Measurements from ENCODE around the gene MON2. TPM values are rescaled to one million over a fixed set of nuclear protein-coding genes. Genes with fewer than 3 reads are reported as not detected.

Gene MON2, protein sequence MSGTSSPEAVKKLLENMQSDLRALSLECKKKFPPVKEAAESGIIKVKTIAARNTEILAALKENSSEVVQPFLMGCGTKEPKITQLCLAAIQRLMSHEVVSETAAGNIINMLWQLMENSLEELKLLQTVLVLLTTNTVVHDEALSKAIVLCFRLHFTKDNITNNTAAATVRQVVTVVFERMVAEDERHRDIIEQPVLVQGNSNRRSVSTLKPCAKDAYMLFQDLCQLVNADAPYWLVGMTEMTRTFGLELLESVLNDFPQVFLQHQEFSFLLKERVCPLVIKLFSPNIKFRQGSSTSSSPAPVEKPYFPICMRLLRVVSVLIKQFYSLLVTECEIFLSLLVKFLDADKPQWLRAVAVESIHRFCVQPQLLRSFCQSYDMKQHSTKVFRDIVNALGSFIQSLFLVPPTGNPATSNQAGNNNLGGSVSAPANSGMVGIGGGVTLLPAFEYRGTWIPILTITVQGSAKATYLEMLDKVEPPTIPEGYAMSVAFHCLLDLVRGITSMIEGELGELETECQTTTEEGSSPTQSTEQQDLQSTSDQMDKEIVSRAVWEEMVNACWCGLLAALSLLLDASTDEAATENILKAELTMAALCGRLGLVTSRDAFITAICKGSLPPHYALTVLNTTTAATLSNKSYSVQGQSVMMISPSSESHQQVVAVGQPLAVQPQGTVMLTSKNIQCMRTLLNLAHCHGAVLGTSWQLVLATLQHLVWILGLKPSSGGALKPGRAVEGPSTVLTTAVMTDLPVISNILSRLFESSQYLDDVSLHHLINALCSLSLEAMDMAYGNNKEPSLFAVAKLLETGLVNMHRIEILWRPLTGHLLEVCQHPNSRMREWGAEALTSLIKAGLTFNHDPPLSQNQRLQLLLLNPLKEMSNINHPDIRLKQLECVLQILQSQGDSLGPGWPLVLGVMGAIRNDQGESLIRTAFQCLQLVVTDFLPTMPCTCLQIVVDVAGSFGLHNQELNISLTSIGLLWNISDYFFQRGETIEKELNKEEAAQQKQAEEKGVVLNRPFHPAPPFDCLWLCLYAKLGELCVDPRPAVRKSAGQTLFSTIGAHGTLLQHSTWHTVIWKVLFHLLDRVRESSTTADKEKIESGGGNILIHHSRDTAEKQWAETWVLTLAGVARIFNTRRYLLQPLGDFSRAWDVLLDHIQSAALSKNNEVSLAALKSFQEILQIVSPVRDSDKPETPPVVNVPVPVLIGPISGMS (N-terminal part only)
- 32.8 and 42.1 TPM in 2 replicates for total RNA-seq (2021)
- percentile 75 among the genes with signal in this experiment for Bru-seq, nascent RNA
- BruChase-seq, experiment 1, labeled RNA remaining after a 2-hour chase: percentile 83 among the genes with signal in this experiment
- percentile 71 among the genes with signal in this experiment for BruChase-seq, experiment 2, labeled RNA remaining after a 6-hour chase
- long read RNA-seq, full-length matches to known transcripts: 2 of 11 reads
- long read RNA-seq, partial matches to known transcripts: 1 of 11 reads
- long read RNA-seq, other reads (novel, unspliced or antisense): 8 of 11 reads

DNA sequence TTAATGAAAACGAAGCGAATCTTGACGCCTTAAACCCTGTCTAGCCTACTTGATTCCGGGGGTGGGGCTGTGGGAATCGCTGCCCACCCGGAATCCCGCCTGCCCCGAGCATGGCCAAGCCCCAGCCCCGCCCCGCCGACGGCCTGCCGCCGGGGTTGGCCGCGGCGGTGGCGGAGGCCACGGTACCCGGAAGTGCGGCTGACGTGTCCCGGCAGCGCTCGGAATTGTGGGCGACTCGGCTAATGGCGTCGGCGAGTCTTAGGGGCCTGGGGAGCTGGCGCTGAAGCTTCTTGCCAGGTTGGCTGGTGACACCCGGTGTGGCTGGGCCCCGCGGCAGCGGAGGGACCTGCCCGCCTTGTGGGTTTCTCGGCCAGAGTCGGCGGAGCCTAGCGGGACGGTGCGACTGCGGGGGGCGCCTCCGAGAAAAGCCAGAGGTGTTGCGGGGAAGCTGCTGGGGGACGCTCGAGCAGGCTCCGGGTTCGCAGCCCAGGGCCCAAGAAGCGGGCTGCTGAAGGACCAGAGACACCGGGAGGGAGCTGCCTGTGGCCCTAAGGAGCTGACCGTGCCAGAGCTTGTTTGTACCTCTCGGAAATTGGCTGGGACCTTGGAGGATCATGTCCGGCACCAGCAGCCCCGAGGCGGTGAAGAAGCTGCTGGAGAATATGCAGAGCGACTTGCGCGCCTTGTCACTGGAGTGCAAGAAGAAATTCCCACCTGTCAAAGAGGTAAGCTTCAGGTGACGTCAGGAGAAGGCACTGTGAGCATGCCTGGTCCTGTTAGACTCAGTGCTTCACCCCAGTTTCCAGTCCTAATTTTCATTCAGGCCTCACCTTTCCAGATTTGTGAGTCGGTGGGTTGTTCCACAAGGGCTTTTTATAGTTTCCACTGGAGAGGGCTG, at the start of gene MON2:
Gene MON2 (plus strand): TSS at position 233 of the 898 bp plus-strand sequence. CDS start 382 bp downstream, at position 615.
- no peaks in the 10 kb centered on the region for H3K9me2 ChIP-seq (ENCODE audit: insufficient read depth)
- no peaks in the 10 kb centered on the region for H3K36me3 ChIP-seq (ENCODE audit: low read depth)
- TF ChIP-seq EZH2 (IDR thresholded peaks at IDR 0.05; ENCODE audit: low read depth): no peak
- TF ChIP-seq, protein P1, sequence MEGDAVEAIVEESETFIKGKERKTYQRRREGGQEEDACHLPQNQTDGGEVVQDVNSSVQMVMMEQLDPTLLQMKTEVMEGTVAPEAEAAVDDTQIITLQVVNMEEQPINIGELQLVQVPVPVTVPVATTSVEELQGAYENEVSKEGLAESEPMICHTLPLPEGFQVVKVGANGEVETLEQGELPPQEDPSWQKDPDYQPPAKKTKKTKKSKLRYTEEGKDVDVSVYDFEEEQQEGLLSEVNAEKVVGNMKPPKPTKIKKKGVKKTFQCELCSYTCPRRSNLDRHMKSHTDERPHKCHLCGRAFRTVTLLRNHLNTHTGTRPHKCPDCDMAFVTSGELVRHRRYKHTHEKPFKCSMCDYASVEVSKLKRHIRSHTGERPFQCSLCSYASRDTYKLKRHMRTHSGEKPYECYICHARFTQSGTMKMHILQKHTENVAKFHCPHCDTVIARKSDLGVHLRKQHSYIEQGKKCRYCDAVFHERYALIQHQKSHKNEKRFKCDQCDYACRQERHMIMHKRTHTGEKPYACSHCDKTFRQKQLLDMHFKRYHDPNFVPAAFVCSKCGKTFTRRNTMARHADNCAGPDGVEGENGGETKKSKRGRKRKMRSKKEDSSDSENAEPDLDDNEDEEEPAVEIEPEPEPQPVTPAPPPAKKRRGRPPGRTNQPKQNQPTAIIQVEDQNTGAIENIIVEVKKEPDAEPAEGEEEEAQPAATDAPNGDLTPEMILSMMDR (conservative IDR thresholded peaks at IDR 0.05): no peak
- H3K4me2 ChIP-seq: peak within 1 kb of the TSS; percentile 86
- H4K20me1 ChIP-seq (ENCODE audit: insufficient read depth): no peaks in the 10 kb centered on the region
- H3F3A ChIP-seq (ENCODE audit: insufficient read depth, low read depth): peaks cover 5% of the 10 kb centered on the region; the same call in 1 of the 2 replicates
- H3K27ac ChIP-seq: peak within 1 kb of the TSS; percentile 57
- ChIA-PET CTCF (interaction anchor here (0.6 kb wide), 1 partner anchor 600 kb away, joined by 4 read pairs; no protein-coding TSS in a partner anchor), POLR2A (ENCODE audit: unreplicated experiment) (interaction anchor here (0.6 to 0.7 kb wide), 2 partner anchors 207 to 352 kb away, joined by 3 read pairs; partner anchors contain the start of gene USP15)
- peaks cover 40% of the 10 kb centered on the region for H3K79me2 ChIP-seq (ENCODE audit: low read depth)
- H3K9me3 ChIP-seq (ENCODE audit: insufficient read depth, low read depth): peaks cover 7% of the 10 kb centered on the region
- no peaks in the 10 kb centered on the region for H3K27me3 ChIP-seq (ENCODE audit: insufficient read depth, low read depth)
- peak; percentile 79 to 83 for DNase-seq
- peak within 1 kb of the TSS; percentile 81 for H3K4me3 ChIP-seq
- peak within 1 kb of the TSS; percentile 96 for H2AFZ ChIP-seq
- TSS peak; percentile 46 for BruUV-seq (replicated peaks)
- H3K4me1 ChIP-seq (replicated peaks; ENCODE audit: insufficient read depth): peaks cover 18% of the 10 kb centered on the region
- intact Hi-C loops (cut with micrococcal nuclease; ENCODE audit: unreplicated experiment): loop anchor here (10.0 kb wide), 1 partner anchor 202 kb away; the partner anchor contains the start of gene USP15

DNA sequence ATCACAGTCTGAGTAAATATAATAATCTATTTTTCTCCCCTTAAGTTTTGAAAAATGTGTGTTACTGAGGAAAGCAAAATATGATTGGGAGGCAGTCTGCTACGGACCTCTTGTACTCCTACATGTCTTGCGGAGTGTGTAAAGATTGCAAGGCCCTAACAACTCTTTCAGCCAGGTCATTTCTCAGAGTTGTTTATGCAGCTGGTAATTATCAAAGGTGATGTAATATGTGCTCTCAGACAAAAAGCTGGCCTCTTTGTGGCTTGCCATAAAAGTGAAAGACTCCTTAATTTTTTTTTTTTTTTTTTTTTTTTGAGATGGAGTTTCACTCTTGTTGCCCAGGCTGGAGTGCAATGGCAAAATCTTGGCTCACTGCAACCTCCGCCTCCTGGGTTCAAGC, 40.5 kb upstream of the MON2 start:
- no peaks in the 10 kb centered on the region for H3F3A ChIP-seq (ENCODE audit: insufficient read depth, low read depth)
- CTCF ChIA-PET: interaction anchor here (0.7 kb wide), 1 partner anchor 646 kb away, joined by 12 read pairs; no protein-coding TSS in a partner anchor
- no peaks in the 10 kb centered on the region for H3K4me1 ChIP-seq (replicated peaks; ENCODE audit: insufficient read depth)
- TF ChIP-seq, protein P1 (conservative IDR thresholded peaks at IDR 0.05): no peak
- no peak for TF ChIP-seq EZH2 (IDR thresholded peaks at IDR 0.05; ENCODE audit: low read depth)
- DNase-seq: no peak
- H2AFZ ChIP-seq: no peak overlapping the region
- no peaks in the 10 kb centered on the region for H3K79me2 ChIP-seq (ENCODE audit: low read depth)
- no peak overlapping the region for H3K4me2 ChIP-seq
- intact Hi-C loops (cut with micrococcal nuclease; ENCODE audit: unreplicated experiment): no loop called here
- H3K9me2 ChIP-seq (ENCODE audit: insufficient read depth): no peaks in the 10 kb centered on the region
- POLR2A ChIA-PET (ENCODE audit: unreplicated experiment): no interaction called here
- H3K36me3 ChIP-seq (ENCODE audit: low read depth): no peaks in the 10 kb centered on the region
- BruUV-seq (replicated peaks): no TSS peak
- H4K20me1 ChIP-seq (ENCODE audit: insufficient read depth): no peaks in the 10 kb centered on the region; the same call in 1 of the 2 replicates
- H3K27me3 ChIP-seq (ENCODE audit: insufficient read depth, low read depth): no peaks in the 10 kb centered on the region
- peaks cover 11% of the 10 kb centered on the region; the same call in 1 of the 2 replicates for H3K9me3 ChIP-seq (ENCODE audit: insufficient read depth, low read depth)
- H3K4me3 ChIP-seq: no peak overlapping the region
- no peak overlapping the region for H3K27ac ChIP-seq
